Vagina (tissue), 2 donors: ENCODE data around the gene NFATC2. TPM values are rescaled to one million over a fixed set of nuclear protein-coding genes. Genes with fewer than 3 reads are reported as not detected.

Source experiments
- DNase-seq, 2 donors: peaks; one replicate each; pipeline ENCODE4 v3.0.0-alpha.2; 2017; ENCODE audit errors: extremely low spot score in 2 of 2
- H3K27ac ChIP-seq: fragments of 200-600 bp; sonication (generic); one replicate; pipeline ENCODE4 v1.5.1; 2019
- H3K27me3 ChIP-seq: fragments of 200-600 bp; sonication (generic); one replicate; pipeline ENCODE4 v1.5.1; 2019
- H3K36me3 ChIP-seq, 2 donors: fragments of 200-600 bp; sonication (generic); one replicate each; pipeline ENCODE4 v1.5.1; 2017 to 2019
- H3K4me1 ChIP-seq: fragments of 200-600 bp; sonication (generic); one replicate; pipeline ENCODE4 v1.5.1; 2019
- H3K4me3 ChIP-seq, 2 donors: fragments of 200-600 bp; sonication (generic); 1 replicate in 1 of 2; 2 replicates in 1 of 2; pipeline ENCODE4 v1.5.1; 2016 to 2019
- H3K9me3 ChIP-seq: fragments of 200-600 bp; sonication (generic); one replicate; pipeline ENCODE4 v1.5.1; 2019
- CTCF ChIP-seq, 3 experiments: fragments of 450-650 bp in 2 of 3; fragments of 200-600 bp in 1 of 3; sonication (generic) in 1 of 3; IDR thresholded peaks; one replicate each; pipeline ENCODE4 v1.5.1; 2017 to 2019; ENCODE audit warnings: antibody characterized with exemption in 3 of 3, mild to moderate bottlenecking in 2 of 3, moderate library complexity in 2 of 3
- POLR2A ChIP-seq, 2 donors: fragments of 450-650 bp; IDR thresholded peaks; one replicate each; pipeline ENCODE4 v1.6.1; 2017; ENCODE audit warnings: antibody characterized with exemption in 2 of 2, mild to moderate bottlenecking in 2 of 2, moderate library complexity in 2 of 2
- POLR2AphosphoS5 ChIP-seq, 2 donors: sonication (generic); formaldehyde crosslinking; IDR thresholded peaks; one replicate each; pipeline ENCODE4 v1.9.0; 2017; ENCODE audit warnings: antibody characterized with exemption in 2 of 2, mild to moderate bottlenecking in 2 of 2, low read depth in 1 of 2; ENCODE audit not compliant: insufficient read depth in 1 of 2
- intact Hi-C: fragments of 100-400 bp; cut with DNase I; formaldehyde crosslinking; loops from one replicate; pipeline ENCODE4 v1.15.1; 2023
- total RNA-seq: library from RNA; depleted of rRNA; stranded (reverse); fragments of >200 nt; gene quantifications from one replicate; pipeline ENCODE4 v1.2.3, GENCODE V29; 2016

Gene NFATC2
- total RNA-seq, 1 donor from 2014 or later = 7.4 TPM

DNA sequence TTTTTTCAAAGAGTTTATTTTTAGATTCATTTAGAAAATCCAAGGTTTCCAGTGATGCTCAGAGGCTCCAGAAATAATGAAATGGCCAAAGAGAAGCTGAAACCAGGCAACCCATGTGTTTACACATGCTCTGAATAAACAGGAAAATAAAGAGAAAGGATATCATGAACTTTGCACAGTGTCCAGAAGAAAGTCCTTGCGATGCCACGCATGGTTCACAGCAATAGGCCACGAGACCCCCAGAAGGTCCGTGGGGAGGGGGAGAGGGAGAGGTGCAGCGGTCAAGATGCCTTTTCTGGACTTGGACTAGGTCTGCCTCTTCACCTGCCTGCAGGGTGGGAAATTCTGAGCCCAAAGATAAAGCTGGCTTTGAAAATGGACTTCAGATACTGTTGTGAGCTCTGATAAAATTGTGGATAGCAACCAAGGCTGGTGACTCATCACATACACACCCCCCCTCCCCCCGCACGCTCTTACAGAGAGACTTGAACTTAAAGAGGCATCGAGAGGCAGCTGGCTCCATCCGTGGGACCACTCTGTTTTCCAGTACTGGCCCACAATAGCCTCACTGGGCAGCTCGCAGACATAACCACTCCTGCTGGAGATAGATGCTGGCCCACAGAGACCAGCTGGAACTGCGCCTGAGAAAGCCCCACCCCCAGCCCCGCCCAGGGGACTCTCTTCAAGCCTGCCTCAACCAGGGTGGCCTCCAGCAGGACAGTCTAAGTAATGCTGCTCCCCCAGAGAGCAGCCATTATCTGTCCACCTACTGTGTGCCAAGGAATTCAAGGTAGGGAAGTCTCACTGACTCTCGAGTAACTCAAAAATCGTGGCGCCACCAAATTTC, 21.2 kb upstream of the NFATC2 start:
- Histone ChIP-seq H3K4me1 (peaks cover 46% of the 10 kb centered on the region), H3K27me3 (no peaks in the 10 kb centered on the region), H3K36me3 (no peaks in the 10 kb centered on the region), H3K4me3 (peak overlapping the region; percentile 55 to 67), H3K27ac (peak overlapping the region; percentile 91), H3K9me3 (no peaks in the 10 kb centered on the region)
- TF ChIP-seq CTCF (IDR thresholded peaks at IDR 0.05) = no peak
- TF ChIP-seq POLR2AphosphoS5 (IDR thresholded peaks at IDR 0.05; ENCODE audit: insufficient read depth in 1 of 2, low read depth in 1 of 2) = no peak
- no peak for TF ChIP-seq POLR2A (IDR thresholded peaks at IDR 0.05)
- intact Hi-C loops = no loop called here
- no peak for DNase-seq

GRCh38 chr20:51563174-51563485, 20.6 kb upstream of the NFATC2 start:
- peak overlapping the region; percentile 91 for H3K27ac ChIP-seq
- no peaks in the 10 kb centered on the region for H3K27me3 ChIP-seq
- H3K4me3 ChIP-seq = peak overlapping the region; percentile 55 to 67
- no peak for DNase-seq
- TF ChIP-seq CTCF (IDR thresholded peaks at IDR 0.05) (no peak), POLR2A (IDR thresholded peaks at IDR 0.05) (no peak), POLR2AphosphoS5 (IDR thresholded peaks at IDR 0.05; ENCODE audit: insufficient read depth in 1 of 2, low read depth in 1 of 2) (no peak)
- peaks cover 46% of the 10 kb centered on the region for H3K4me1 ChIP-seq
- no peaks in the 10 kb centered on the region for H3K9me3 ChIP-seq
- no peaks in the 10 kb centered on the region for H3K36me3 ChIP-seq
- intact Hi-C loops = no loop called here

GRCh38 chr20:51562332-51563173, 20.0 kb upstream of the NFATC2 start:
- Histone ChIP-seq H3K27me3 (no peaks in the 10 kb centered on the region), H3K36me3 (no peaks in the 10 kb centered on the region), H3K9me3 (no peaks in the 10 kb centered on the region), H3K27ac (peak overlapping the region; percentile 91), H3K4me1 (peaks cover 46% of the 10 kb centered on the region), H3K4me3 (peak overlapping the region; percentile 55 to 67)
- peak in 1 of 2 donors; percentile 44 for TF ChIP-seq POLR2A (IDR thresholded peaks at IDR 0.05)
- no peak for TF ChIP-seq CTCF (IDR thresholded peaks at IDR 0.05)
- TF ChIP-seq POLR2AphosphoS5 (IDR thresholded peaks at IDR 0.05; ENCODE audit: insufficient read depth in 1 of 2, low read depth in 1 of 2) = peak; percentile 80
- intact Hi-C loops = no loop called here
- peak in 1 of 2 donors; percentile 92 for DNase-seq

GRCh38 chr20:51562027-51562331, 19.5 kb upstream of the NFATC2 start:
- Histone ChIP-seq H3K9me3 (no peaks in the 10 kb centered on the region), H3K4me3 (peak overlapping the region; percentile 55 to 67), H3K36me3 (no peaks in the 10 kb centered on the region), H3K4me1 (peaks cover 46% of the 10 kb centered on the region), H3K27ac (peak overlapping the region; percentile 91), H3K27me3 (no peaks in the 10 kb centered on the region)
- DNase-seq = no peak
- TF ChIP-seq CTCF (IDR thresholded peaks at IDR 0.05) = no peak
- TF ChIP-seq POLR2A (IDR thresholded peaks at IDR 0.05) = no peak
- TF ChIP-seq POLR2AphosphoS5 (IDR thresholded peaks at IDR 0.05; ENCODE audit: insufficient read depth in 1 of 2, low read depth in 1 of 2) = no peak
- intact Hi-C loops = no loop called here
